T-helper 22 cell (primary cell): ENCODE results near the gene TCEANC2.

ENCODE experiments used
- DNase-seq: peaks from one replicate; pipeline ENCODE4 v3.0.0-alpha.2; 2020; ENCODE audit warnings: low read depth

Gene TCEANC2

GRCh38 chr1:54114955-54115354, 61.5 kb downstream of the TCEANC2 start:
- DNase-seq: no peak

DNA sequence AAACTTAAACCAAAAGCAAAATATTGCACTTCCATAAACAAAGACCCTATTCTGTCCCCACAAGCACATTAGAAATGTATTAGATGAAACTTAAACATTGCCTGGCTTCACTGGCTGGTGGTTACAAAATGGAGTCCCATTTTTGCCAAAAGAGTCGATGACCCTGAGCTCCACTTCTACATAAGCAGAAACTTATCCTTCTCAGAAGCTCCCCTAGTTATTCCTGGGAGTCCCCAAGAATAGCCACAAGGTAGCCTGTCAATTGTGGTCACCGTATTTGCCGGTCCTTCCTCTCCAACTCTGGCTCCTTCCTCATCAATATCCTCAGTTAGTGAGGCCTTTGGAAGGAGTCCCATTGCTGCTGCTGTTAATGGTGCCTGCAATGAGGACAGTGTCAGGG, 62.1 kb downstream of the TCEANC2 start:
- DNase-seq: no peak

DNA sequence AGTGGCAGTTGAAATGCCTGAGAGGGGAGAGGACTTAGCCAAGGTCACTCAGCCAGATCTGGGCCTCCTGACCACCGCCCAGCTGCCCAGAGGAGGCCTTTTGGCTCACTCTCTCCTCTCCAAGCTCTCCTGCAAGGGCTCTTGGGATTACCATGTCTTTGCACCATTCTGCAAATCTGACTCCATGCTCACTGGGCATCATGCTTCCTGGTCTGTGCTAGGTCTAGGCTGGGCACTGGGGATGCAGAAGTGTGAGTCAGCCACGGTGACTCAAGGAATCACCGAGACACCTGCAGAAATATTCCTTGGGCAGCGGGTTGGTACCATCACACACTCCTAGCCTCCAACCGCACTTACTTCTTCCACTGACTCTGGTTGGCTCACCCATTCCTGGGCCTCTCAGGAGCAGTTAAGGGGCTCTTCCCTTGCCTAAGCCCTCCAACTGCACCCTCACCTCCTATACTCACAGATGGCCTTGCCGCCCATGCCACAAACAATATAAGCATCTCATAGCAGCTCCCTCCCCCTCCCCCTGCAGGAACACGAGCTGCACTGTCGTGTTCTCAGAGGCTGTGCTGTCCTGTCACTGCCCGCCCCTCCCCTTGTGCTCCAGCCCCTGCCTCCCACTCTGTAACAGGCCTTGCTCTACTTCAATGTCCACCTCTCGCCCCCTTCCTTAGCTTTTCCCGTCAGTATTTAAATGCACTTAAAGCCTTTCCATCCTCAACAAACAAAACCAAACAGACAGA, 64.6 kb downstream of the TCEANC2 start:
- DNase-seq: no peak

GRCh38 chr1:54118704-54119103, 65.3 kb downstream of the TCEANC2 start:
- no peak for DNase-seq

DNA sequence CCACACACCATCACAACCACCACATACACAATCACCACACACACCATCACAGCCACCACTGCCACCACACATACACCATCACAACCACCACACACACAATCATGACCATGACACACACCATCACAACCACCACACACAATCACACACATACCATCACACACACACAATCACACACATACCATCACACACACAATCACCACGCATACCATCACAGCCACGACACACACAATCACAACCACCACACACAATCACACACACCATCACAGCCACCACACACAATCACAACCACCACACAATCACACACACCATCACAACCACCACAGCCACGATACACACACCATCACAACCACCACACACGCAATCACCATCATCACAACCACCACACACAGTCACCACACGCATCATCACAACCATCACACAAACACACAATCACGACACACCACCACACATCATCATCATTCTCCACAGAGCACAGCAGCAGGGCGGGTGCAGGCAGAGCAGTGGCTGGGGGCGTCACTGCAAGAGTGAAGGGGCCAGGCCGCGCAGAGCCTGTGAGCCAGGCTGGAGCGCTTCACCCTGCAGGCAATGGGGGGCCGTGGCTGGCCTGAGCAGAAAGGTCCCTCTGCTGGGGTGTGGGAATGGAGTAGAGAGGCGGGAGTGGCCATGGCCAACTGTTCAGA, 66.8 kb downstream of the TCEANC2 start:
- no peak for DNase-seq

DNA sequence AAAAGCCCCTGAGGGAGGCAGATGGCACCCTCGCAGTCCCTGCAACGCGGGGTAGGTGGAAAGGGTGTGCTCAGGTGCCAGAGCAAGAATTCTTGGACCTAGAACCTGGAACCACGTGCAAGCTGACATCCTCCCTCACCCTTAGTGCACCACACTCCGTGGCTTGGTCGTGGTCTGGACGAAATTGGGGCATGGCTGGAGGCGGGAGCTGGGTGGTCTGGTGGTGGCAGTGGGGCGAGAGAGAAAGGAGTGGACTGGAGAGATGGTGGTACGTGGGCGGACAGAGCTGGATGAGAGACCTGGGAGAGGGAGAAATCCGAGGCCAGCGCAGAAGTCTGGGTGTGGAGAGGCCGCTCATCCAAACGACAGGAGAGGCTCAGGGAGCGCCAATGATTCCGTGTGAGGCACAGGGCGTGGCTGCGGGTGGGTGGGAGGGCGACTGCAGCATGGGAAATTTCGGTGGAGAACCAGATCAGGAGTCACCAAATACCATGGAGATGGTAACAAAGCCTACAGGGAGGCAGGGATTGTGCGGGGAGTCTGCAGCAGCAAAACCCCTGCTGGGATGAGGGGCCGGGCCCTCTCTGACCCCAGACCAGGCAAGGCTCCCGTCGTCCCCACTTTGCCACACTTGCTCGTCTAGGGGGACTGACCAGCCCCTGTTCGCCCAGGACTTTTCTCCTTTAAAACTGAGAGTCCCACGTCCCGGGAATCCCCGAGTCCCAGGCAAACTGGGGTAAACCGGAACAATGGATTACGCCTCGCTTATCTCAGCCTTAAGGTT, 67.5 kb downstream of the TCEANC2 start:
- no peak for DNase-seq

DNA sequence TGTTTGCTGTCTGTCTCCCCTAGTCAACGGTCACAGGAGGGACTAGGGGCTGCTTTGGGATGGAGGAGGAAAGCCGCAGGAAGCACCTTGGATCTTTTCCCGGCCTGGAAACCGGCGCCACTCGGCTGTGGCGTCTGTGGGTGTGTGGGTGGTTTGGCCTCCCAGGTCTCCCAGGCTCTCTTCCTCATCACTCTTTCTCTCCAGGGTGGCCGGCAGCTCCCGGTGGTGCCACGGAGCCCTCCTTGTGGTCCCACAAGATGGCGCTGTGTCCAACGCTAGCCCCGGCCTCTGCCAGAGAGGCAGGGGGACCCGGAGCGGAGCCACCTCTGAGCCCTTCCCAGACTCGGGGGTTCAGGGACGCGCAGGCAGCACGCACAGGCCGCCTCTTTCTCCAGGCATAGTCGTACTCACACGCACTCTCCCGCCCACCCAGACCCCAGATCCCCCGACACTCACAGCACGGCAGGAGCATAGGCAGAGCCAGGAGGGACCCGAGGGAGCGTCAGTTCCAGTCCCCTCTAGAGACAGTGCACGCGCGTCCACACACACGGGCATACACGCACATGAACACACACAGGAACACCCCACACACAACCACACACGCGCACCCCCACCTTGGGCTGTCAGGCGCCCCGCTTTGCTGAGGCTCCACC, 68.2 kb downstream of the TCEANC2 start:
- DNase-seq: no peak

DNA sequence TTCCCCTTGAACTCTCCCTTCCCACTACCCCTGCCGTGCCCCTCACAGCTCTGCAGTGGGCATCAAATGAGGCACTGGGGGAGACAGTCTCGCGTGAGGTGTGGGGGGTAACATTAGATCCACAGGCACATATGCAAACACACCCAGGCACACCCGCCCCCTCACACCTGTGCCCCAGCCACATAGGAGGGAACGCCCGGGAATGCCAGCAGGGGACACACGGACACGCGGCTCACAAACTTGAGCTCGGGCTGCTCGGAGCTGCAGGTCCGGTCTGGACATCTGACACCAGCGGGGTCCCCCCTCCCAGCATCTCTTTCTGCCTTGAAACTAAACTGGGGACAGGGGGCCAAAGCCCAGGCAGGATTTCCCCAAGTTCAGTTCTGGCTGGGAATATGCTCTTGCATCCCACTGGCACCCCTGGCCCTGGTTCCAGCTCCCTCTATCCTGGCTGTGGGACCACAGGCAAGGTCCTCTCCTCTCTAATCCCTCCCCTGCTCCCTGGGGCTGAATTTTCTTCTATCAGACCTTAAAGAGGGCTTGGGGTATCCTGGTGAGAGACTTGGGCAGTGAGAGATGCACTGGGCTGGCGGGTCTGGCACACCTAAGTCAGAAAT, 68.8 kb downstream of the TCEANC2 start:
- DNase-seq: no peak

DNA sequence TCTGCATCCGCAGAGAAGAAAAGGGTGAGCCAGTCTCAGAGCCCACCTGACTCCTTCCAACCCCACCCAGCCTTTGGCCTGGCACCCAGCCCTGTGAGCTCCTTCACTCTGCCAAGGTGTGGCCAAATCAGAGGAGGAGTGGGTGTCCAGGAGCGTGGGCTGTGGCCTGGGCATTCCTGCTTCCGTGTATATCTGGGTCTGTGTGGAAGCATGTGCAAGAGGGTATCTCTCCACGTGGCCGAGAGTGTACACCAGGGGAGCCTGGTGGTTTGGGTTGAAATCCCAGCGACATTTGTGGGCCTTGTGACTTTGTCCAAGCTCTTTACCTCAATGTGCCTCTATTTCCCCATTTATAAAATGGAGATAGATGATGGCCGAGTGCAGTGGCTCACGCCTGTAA, 69.6 kb downstream of the TCEANC2 start:
- DNase-seq: no peak

DNA sequence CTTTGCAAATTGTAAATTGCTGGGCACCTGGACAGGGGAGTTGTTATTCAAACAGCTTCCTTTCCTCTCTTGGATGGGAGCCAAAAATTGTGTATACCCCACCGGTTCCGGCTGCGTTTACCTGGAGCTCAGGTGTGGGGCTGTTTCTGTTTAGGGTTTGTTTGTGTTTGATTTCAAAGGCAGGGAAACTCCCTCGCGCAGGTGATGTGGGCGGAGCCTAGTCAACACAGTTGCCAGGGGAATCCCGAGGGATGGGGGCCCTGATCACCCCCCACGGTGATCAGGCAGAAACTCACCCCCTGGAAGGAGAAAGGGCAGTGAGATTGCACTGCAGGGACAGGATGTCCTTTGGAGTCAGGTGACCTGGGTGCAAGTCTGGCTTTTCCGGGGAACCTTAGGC, 71.1 kb downstream of the TCEANC2 start:
- DNase-seq: no peak

- no peak for DNase-seq
These were observed 71.5 kb downstream of the TCEANC2 start for GRCh38 chr1:54124906-54125305.

GRCh38 chr1:54125386-54126070, 72.1 kb downstream of the TCEANC2 start:
- no peak for DNase-seq

- DNase-seq: no peak
These were observed 72.9 kb downstream of the TCEANC2 start for GRCh38 chr1:54126271-54126815.

DNA sequence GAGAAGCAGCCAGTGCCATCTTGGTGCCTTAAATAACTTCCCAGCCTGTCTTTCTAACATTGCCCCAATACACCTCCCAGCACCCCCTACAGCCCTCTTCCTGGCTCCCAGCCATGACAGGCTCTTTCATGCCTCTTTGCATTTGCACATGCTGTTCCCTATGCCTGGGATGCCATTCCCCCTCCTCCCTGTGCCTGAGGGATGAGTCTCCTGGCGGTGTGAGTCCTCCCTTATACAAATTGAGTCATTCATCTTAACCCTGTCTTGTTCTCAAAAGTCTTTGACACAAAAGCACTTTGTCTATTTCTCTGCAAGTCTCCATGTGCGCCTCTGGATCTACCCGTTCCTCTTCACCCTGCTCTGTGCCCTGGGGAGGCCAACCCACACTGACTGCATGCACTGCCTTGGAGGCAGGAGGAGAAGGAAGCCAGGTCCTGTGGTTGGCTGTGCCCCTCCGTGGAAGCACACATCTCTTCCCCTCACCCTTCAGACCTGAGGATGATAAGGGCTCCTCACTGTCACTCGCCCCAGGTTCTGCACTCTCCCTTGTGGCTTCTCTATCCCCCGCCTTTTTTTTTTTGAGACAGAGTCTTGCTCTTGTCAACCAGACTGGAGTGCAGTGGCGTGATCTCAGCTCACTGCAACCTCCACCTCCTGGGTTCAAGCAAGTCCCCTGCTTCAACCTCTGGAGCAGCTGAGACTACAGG, 74.3 kb downstream of the TCEANC2 start:
- DNase-seq: no peak

- no peak for DNase-seq
These were observed 76.5 kb downstream of the TCEANC2 start for GRCh38 chr1:54129858-54130257.

DNA sequence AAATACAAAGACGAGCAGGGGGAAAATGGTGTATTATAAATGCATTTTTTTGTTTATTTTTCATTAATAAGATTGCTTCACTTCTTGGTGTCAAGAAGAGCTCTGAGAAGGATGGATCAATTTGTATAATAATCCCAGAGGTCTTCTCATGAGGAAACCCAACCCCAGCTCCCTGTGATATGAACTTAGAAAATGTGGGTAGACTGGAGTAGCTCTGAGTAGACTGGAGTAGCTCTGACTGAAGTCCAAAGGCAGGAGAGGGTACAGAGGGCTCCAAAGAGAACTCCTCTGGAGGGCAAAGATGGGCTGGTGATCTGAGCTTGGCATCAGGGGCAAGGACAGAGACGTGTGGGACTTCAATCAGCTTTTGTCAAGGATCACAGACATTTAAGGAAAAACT, 78.0 kb downstream of the TCEANC2 start:
- DNase-seq: no peak

GRCh38 chr1:54132495-54132894, 79.1 kb downstream of the TCEANC2 start:
- DNase-seq: no peak

- no peak for DNase-seq
These were observed 80.9 kb downstream of the TCEANC2 start for GRCh38 chr1:54134295-54134694.

DNA sequence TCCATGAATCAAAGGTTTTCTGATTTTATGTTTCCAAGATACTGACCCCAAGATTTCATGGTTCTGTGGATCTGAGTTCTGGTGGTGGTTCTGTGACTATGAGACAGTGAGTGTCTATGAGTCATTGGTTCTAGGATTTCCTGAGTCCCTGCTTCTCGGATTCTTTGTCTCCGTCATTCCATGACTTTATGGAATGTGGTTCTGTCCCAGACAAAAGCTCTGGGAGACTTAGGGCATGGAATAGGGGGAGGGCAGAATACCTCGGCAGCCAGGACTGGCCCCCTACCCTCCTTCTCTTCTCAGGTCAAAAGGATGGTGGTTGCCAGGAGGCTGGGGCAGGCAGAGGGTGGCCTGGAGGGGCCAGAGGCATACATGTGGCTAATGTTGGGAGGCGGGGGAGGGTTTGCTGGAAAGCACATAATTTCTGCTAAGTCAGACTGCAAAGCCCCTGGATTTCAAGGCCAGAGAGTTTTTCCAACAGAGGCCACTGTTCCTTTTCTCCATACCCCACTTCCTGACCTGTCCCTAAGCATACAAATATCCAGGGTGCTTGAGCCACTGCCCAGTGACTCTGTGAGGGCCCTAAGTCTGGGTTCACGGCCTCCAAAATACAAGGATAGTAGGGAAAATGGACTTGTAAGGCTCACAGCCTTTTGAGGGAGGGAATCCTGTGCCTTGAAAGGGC, 82.2 kb downstream of the TCEANC2 start:
- DNase-seq: no peak
